ENCODE data around the gene SGMS1.

The SGMS1 gene

GRCh38 chr10:50407076-50407801 lies 216.5 kb downstream of the SGMS1 start:
- H3K27ac ChIP-seq, result no peak overlapping the region
- no peak for TF ChIP-seq CTCF (conservative IDR thresholded peaks at IDR 0.05)

- no peak overlapping the region for H3K27ac ChIP-seq
- no peak for TF ChIP-seq CTCF (conservative IDR thresholded peaks at IDR 0.05)
Measured at GRCh38 chr10:50406457-50407070, 217.2 kb downstream of the SGMS1 start.

GRCh38 chr10:50405723-50406122 lies 218.0 kb downstream of the SGMS1 start:
- H3K27ac ChIP-seq, result no peak overlapping the region
- no peak for TF ChIP-seq CTCF (conservative IDR thresholded peaks at IDR 0.05)

GRCh38 chr10:50404021-50404773 lies 219.6 kb downstream of the SGMS1 start:
- H3K27ac ChIP-seq, result no peak overlapping the region
- TF ChIP-seq CTCF (conservative IDR thresholded peaks at IDR 0.05), result no peak

- no peak for TF ChIP-seq CTCF (conservative IDR thresholded peaks at IDR 0.05)
- no peak overlapping the region for H3K27ac ChIP-seq
Measured at GRCh38 chr10:50403074-50403473, 220.7 kb downstream of the SGMS1 start.

GRCh38 chr10:50402466-50402865 lies 221.3 kb downstream of the SGMS1 start:
- no peak overlapping the region for H3K27ac ChIP-seq

More at GRCh38 chr10:50402466-50402865, 221.3 kb downstream of the SGMS1 start:
- no peak for TF ChIP-seq CTCF (conservative IDR thresholded peaks at IDR 0.05)
